K562 (cell line): ENCODE data around the gene VPS13D.

Experiments used
- MXI1 ChIP-seq: IDR thresholded peaks from 2 replicates; pipeline ENCODE4 v1.6.1; 2011; ENCODE audit warnings: low read depth, mild to moderate bottlenecking, improper control_type of control experiment, low read length
- POLR2A ChIP-seq: fragments of 450-650 bp; conservative IDR thresholded peaks from 2 replicates; pipeline ENCODE4 v1.6.1; 2016
- TAF9B ChIP-seq: fragments of 450-650 bp; IDR thresholded peaks from 2 replicates; pipeline ENCODE4 v1.6.1; 2018; ENCODE audit warnings: mild to moderate bottlenecking; ENCODE audit not compliant: partially characterized antibody
- TF ChIP-seq, protein P1 (sequence below): fragments of 450-650 bp; IDR thresholded peaks from 2 replicates; pipeline ENCODE4 v1.6.1; 2016; ENCODE audit warnings: antibody characterized with exemption

- TF ChIP-seq MXI1 (no peak), TAF9B (no peak), POLR2A (no peak)
- TF ChIP-seq, protein P1, sequence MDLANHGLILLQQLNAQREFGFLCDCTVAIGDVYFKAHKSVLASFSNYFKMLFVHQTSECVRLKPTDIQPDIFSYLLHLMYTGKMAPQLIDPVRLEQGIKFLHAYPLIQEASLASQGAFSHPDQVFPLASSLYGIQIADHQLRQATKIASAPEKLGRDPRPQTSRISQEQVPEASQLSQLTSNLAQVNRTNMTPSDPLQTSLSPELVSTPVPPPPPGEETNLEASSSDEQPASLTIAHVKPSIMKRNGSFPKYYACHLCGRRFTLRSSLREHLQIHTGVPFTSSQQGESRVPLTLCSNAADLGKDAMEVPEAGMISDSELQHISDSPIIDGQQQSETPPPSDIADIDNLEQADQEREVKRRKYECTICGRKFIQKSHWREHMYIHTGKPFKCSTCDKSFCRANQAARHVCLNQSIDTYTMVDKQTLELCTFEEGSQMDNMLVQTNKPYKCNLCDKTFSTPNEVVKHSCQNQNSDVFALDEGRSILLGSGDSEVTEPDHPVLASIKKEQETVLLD: no peak
Observed at GRCh38 chr1:12370333-12370975, 140.6 kb downstream of the VPS13D start.
